GM19455 (cell line): ENCODE measurements around the gene NCMAP.

Source experiments
- ATAC-seq: cut with Tn5 transposase; IDR thresholded peaks from one replicate; pipeline ENCODE4 v1.9.1; 2021; ENCODE audit not compliant: unreplicated experiment

Gene NCMAP

DNA sequence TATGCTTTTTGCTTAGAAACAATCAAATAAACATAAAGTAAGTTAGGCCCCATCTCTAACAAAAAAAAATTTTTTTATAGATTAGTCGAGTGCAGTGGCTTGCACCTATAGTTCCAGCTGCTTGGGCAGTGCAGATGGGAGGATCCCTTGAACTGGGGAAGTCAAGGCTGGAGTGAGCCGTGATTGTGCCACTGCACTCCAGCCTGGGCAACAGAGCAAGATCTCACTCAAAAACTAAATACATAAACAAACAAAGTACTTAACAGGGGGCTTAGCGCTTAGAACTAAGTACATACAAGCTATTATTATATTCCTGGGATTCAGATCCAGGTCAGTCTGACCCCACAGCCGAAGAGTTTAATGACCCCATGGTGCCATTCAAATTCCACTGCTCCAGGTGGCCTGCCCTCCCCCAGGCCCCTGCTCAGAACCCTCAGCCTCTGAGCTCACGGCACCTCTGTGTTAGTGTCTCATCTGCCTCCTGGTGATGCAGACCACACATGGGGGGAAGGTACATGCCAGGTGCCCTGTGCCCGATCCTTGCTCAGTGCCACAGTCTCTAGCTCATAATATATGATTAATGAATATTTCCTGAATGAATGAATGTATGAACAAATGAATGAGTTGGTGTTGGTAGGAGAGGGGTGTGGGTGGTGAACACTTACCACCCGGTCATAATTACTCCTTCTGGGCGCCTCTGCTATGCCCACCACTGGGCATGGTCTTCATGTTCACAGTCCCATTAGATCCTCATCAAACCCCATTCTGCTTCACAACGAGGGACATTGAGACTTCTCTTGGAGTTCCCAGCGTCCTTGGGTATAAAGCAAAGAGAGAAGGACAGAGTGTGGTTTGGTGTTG lies 14.6 kb downstream of the NCMAP start:
- no peak for ATAC-seq

DNA sequence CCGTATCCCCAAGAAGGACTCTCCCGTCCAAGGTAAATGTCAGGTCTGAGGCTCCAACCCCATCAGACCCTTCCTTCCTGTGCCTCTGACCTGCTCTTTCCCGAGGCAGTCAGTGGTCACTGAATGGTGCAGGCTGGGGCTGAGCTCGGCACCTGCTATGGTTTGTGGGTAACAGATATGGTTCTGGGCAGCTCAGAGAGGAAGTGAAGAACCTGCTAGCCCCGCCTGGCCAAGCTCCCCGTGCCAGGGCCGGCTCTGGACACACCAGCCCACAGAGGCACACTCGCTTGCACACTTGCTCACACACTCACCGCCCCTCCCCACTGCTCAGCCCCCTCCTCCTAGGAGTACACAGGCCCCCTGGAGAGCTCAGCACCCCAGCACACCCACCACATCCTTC lies 16.4 kb downstream of the NCMAP start:
- ATAC-seq, result no peak

- no peak for ATAC-seq
These were observed 20.2 kb downstream of the NCMAP start for GRCh38 chr1:24575905-24576587.

DNA sequence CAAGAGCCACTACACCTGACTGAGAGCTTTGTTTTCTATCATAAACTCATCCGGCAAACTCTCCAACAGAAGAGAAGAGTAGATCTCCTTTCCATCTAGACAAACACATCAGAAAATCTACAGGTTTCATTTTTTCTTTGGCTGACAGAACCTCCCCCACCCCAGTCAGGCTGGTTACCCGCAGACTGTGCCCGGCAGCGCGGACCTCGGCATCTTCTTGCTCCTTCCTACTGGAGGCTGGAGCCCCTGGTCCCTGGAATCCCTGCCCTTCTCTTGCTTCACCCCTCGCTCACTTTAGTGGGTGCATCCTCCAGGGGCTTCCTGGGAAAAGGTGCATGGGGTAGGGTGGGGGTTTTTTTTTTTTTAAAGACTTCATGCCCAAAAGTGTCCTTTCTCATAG lies 23.0 kb downstream of the NCMAP start:
- no peak for ATAC-seq

- ATAC-seq, result no peak
These were observed 24.9 kb downstream of the NCMAP start for GRCh38 chr1:24580756-24581155.

- ATAC-seq, result no peak
These were observed 28.3 kb downstream of the NCMAP start for GRCh38 chr1:24584171-24584647.

- no peak for ATAC-seq
These were observed 30.2 kb downstream of the NCMAP start for GRCh38 chr1:24586119-24586518.

GRCh38 chr1:24586970-24587820 lies 31.3 kb downstream of the NCMAP start:
- ATAC-seq, result no peak

GRCh38 chr1:24588573-24588972 lies 32.7 kb downstream of the NCMAP start:
- ATAC-seq, result no peak

GRCh38 chr1:24589200-24589599 lies 33.3 kb downstream of the NCMAP start:
- ATAC-seq, result no peak

GRCh38 chr1:24591781-24592180 lies 35.9 kb downstream of the NCMAP start:
- no peak for ATAC-seq

GRCh38 chr1:24594328-24594598 lies 38.4 kb downstream of the NCMAP start:
- no peak for ATAC-seq

GRCh38 chr1:24596401-24596880 lies 40.6 kb downstream of the NCMAP start:
- no peak for ATAC-seq

DNA sequence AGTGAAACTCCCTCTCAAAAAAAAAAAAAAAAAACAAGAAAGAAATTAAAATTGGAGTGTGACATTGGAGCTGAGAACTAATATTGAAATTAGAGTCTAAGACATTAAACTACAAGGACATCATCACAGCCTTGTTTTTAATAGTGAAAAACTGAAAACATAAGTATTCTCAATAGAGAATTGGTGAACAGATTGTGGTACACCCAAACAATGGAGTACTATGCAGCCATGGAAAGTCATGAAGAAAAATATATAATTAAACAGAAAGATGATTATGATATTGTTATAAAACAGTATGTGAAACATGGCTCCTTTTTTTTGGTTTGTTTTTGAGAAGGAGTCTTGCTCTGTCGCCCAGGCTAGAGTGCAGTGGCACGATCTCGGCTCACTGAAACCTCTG lies 43.4 kb downstream of the NCMAP start:
- ATAC-seq, result no peak

DNA sequence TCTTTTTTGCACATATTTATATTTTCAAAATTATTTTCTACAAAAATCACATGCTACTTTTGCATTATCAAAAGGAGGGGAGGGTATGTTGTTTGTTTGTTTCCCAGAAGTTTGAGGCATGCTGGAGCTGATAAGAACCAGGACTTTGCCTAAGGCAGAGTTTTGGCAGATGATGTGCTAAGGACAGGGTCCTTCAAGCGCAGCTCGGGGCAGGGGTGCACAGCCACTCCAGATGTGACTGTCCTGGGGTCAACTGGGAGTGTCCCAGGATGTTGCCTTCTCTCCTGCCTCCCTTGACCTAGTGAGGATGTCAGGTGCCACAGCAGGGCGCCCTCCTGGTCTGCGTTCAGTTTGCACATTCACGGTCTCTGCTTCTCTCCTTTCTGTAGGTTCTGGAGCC lies 44.7 kb downstream of the NCMAP start:
- ATAC-seq, result no peak

DNA sequence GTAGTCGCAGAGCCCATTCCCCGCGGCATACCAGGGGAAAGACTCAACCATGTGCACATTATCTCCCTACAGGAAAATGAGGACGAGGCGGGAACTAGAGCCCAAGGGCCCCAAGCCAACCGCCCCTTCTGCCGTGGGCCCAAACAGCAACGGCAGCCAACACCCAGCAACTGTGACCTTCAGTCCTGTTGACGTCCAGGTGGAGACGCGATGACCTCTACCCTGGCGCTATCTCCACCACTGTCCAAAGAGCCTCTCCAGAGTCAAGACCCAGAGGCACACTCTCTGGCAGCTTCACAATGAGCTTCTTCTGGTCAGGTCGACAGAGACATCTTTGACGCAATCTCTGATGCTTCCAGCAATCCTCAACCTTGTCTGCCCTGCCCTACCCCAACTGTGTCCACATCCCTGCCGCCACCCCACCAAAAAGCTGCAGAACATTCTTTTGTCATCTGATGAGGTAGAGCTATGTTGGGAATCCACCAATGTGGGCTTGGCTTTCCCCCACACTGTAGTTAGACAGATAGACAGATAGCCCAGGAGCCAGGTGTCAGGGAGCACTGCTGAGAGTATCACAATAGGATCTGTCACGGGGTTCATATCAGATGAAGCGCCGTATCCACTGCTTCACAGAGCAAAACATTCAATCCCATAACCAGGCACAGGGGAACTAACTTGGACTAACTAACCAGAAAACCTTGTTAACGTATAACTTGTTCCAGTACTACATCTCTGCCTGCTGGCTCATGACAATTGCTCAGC lies 49.8 kb downstream of the NCMAP start:
- ATAC-seq, result no peak

DNA sequence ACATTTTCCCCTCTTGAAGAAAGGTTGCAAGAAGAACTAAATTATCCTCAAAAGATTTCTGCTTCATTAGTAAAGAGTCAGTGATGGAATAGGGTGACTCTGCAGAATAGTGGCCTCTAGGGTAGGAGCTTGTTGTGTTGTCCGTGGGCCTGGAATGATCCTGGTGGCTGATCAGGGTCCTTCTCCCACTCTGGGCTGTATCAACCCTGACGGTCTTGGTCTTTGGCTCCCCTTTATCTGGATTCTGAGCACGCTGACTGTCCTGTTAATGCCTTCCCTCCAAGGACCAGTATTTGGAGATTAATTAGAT lies 50.4 kb downstream of the NCMAP start:
- no peak for ATAC-seq

DNA sequence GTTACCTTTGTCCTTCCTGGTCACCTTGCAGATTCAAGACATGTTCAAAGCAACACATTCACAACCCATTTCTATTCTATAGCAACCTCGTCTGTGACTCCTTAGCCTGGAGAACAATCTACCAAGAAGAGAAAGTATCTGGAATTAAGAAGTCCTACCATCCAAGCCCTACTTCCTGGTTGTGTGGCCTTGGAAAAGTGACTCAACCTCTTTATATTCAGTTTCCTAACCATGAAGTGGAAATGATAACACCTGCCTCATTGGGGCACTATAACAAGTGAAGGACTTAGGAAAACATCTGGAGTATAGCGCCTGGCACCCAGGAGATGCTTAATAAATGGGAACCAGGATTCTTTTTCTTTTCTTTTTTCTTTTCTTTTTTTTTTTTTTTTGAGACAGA lies 50.7 kb downstream of the NCMAP start:
- no peak for ATAC-seq

- ATAC-seq, result no peak
These were observed 54.1 kb downstream of the NCMAP start for GRCh38 chr1:24609949-24610517.

DNA sequence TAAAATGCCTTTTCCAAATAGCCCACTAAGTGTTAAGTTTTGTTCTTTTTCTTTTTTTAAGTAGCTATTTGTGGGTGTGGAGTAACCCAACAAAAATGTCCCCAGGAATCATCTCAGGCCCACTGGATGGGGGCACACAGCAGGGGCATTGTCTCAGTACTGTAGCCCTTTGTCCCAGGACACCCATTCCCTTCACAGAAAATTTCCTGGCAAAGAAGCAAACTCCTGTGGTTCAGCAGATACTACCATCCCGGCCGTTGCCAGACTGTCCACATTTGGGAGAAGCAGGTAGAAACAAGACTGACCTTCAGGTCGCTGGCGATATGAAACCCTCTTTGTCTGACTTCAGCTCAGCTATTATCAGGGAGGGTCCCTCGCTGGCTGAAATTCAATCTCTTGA lies 63.5 kb downstream of the NCMAP start:
- no peak for ATAC-seq

DNA sequence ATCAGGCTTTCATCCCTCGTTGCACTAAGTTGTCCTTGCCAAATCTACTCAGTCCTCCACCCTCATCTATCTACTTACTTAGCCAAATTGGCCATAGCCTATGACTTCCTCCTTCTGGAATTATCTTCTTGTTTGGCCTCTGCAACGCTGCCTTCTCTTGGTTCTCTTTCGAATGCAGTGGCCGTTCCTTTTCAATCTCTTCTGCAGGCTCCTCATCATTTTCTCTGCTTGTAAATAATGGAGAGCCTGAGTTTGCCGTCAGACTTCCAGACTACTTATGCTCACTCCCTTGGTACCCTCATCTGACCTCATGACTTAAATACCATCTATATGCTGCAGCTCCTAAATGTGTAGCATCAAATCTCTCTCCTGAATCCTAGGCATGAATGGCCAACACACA lies 64.8 kb downstream of the NCMAP start:
- ATAC-seq, result no peak
